HEK293 (cell line): Measurements from ENCODE around the gene SERPINC1.

Source experiments
- CTCF ChIA-PET: fragments of 350-600 bp; formaldehyde crosslinking; extraction: SDS; loops from one replicate; lab custom pipeline; 2021; ENCODE audit warnings: antibody characterized with exemption; lab: Yijun Ruan, JAX
- POLR2A ChIA-PET: fragments of 300-600 bp; formaldehyde crosslinking; extraction: SDS; loops from one replicate; lab custom pipeline; 2020; ENCODE audit warnings: antibody characterized with exemption, inconsistent platforms; lab: Yijun Ruan, JAX
- H3K27ac ChIP-seq: fragments of 200-500 bp; sonication (Bioruptor generic); 2 replicates; pipeline ENCODE4 v1.5.1; 2014; ENCODE audit warnings: low read depth, low read length, control low read depth, inconsistent platforms; ENCODE audit errors: extremely low read depth
- H3K36me3 ChIP-seq, 2 experiments: fragments of 200-500 bp in 1 of 2; sonication (Bioruptor generic) in 1 of 2; 1 replicate in 1 of 2; 2 replicates in 1 of 2; pipeline ENCODE4 v1.5.1; 2014 to 2017; ENCODE audit warnings: inconsistent platforms in 2 of 2, low read length in 2 of 2; ENCODE audit not compliant: control insufficient read depth in 2 of 2, insufficient read depth in 1 of 2
- H3K4me1 ChIP-seq: fragments of 200-500 bp; sonication (Bioruptor generic); 2 replicates; pipeline ENCODE4 v1.5.1; 2014; ENCODE audit warnings: mild to moderate bottlenecking, low read length, inconsistent platforms; ENCODE audit not compliant: control insufficient read depth, insufficient read depth
- H3K4me3 ChIP-seq: 2 replicates; pipeline ENCODE4 v1.5.1; 2011; ENCODE audit warnings: low read depth, mild to moderate bottlenecking, control low read depth, low read length, moderate library complexity
- H3K9me3 ChIP-seq: fragments of 200-500 bp; sonication (Bioruptor generic); 2 replicates; pipeline ENCODE4 v1.5.1; 2014; ENCODE audit warnings: low read depth, low read length, inconsistent platforms; ENCODE audit not compliant: control insufficient read depth, insufficient read depth
- GFI1B ChIP-seq: fragments of 450-650 bp; formaldehyde crosslinking; IDR thresholded peaks from 2 replicates; pipeline ENCODE4 v1.5.1; 2016; ENCODE audit warnings: missing biosample characterization, missing genetic modification characterization
- GLIS1 ChIP-seq: fragments of 450-650 bp; formaldehyde crosslinking; IDR thresholded peaks from 2 replicates; pipeline ENCODE4 v1.5.1; 2016; ENCODE audit warnings: missing biosample characterization, missing genetic modification characterization
- SP7 ChIP-seq: fragments of 450-650 bp; formaldehyde crosslinking; IDR thresholded peaks from 2 replicates; pipeline ENCODE4 v1.5.1; 2016; ENCODE audit warnings: missing biosample characterization, missing genetic modification characterization
- TCF7L2 ChIP-seq: IDR thresholded peaks from 2 replicates; pipeline ENCODE4 v1.6.1; 2011; ENCODE audit warnings: low read depth, mild to moderate bottlenecking, inconsistent platforms, low read length, moderate library complexity, borderline replicate concordance
- ZBTB17 ChIP-seq: fragments of 450-650 bp; formaldehyde crosslinking; IDR thresholded peaks from 2 replicates; pipeline ENCODE4 v1.5.1; 2016; ENCODE audit warnings: missing biosample characterization, missing genetic modification characterization
- ZBTB20 ChIP-seq: fragments of 450-650 bp; formaldehyde crosslinking; IDR thresholded peaks from 2 replicates; pipeline ENCODE4 v1.5.1; 2016; ENCODE audit warnings: missing biosample characterization, missing genetic modification characterization
- ZNF169 ChIP-seq: fragments of 450-650 bp; formaldehyde crosslinking; IDR thresholded peaks from 2 replicates; pipeline ENCODE4 v1.5.1; 2016; ENCODE audit warnings: missing biosample characterization, missing genetic modification characterization
- ZNF175 ChIP-seq: fragments of 450-650 bp; formaldehyde crosslinking; IDR thresholded peaks from 2 replicates; pipeline ENCODE4 v1.5.1; 2016; ENCODE audit warnings: missing biosample characterization, missing genetic modification characterization
- ZNF274 ChIP-seq, 2 experiments: fragments of 200-500 bp in 1 of 2; fragments of 450-650 bp in 1 of 2; sonication (Bioruptor generic) in 1 of 2; formaldehyde crosslinking in 1 of 2; IDR thresholded peaks; 2 replicates each; pipeline versions ENCODE4 v1.5.1 to v1.6.1; 2014 to 2016; ENCODE audit warnings: borderline replicate concordance in 1 of 2, inconsistent platforms in 1 of 2, low read length in 1 of 2, missing biosample characterization in 1 of 2, missing genetic modification characterization in 1 of 2
- ZNF830 ChIP-seq: fragments of 450-650 bp; IDR thresholded peaks from 2 replicates; pipeline ENCODE4 v1.5.0; 2018; ENCODE audit warnings: missing biosample characterization, missing genetic modification characterization, low read depth, mild to moderate bottlenecking, moderate library complexity
- TF ChIP-seq, protein P1 (sequence below): fragments of 450-650 bp; formaldehyde crosslinking; IDR thresholded peaks from 2 replicates; pipeline ENCODE4 v1.5.1; 2016; ENCODE audit warnings: missing biosample characterization, missing genetic modification characterization, low read depth
- TF ChIP-seq, protein P2 (sequence below): fragments of 450-650 bp; formaldehyde crosslinking; IDR thresholded peaks from 2 replicates; pipeline ENCODE4 v1.5.1; 2016; ENCODE audit warnings: missing biosample characterization, missing genetic modification characterization
- TF ChIP-seq, protein P3 (sequence below): fragments of 450-650 bp; formaldehyde crosslinking; IDR thresholded peaks from 2 replicates; pipeline ENCODE4 v1.5.1; 2016; ENCODE audit warnings: missing biosample characterization, missing genetic modification characterization, low read depth
- TF ChIP-seq, protein P4 (sequence below): fragments of 450-650 bp; formaldehyde crosslinking; IDR thresholded peaks from 2 replicates; pipeline ENCODE4 v1.5.1; 2016; ENCODE audit warnings: missing biosample characterization, missing genetic modification characterization
- TF ChIP-seq, protein P5 (sequence below): fragments of 450-650 bp; formaldehyde crosslinking; IDR thresholded peaks from 2 replicates; pipeline ENCODE4 v1.5.1; 2016; ENCODE audit warnings: missing biosample characterization, missing genetic modification characterization

SERPINC1 gene

DNA sequence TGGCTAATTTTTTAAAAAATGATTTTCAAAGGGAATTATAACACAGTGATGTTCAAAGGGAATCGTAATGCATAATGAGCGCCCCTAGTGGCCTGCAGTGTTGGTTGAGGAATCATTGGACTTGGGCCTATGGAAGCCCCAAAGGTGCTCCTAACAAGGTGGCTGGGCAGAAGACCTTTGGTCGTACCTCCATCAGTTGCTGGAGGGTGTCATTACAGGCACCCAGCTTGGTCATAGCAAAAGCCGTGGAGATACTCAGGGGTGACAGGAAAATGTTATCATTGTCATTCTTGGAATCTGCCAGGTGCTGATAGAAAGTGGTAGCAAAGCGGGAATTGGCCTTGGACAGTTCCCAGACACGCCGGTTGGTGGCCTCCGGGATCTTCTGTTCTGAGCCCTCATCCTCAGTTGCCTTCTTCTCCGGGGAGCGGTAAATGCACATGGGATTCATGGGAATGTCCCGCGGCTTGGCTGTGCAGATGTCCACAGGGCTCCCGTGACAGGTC lies 2.7 kb downstream of the SERPINC1 start:
- CTCF ChIA-PET: interaction anchor here (0.9 to 1.3 kb wide), 3 partner anchors 9 to 1162 kb away, joined by 3 to 4 read pairs (median 3); no protein-coding TSS in a partner anchor
- no peaks in the 10 kb centered on the region for H3K36me3 ChIP-seq

DNA sequence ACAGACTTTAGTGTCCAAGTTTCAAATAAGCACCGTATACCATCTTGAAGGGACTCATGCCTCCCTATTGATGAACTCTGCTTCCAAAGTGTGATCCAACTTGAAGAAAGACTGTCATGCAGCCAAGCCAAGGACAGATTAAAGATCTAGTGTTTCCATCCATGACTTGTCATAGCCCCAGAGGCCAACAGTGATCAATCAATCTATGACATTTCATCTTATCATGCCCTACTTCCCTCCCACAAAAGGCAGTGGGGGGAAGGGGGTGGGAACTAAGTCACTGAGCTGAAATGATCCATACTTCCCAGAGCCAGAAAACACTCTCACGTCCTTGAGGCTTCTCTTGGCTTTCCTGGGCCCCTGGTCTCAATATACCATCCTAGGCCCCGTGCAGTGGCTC lies 4.0 kb downstream of the SERPINC1 start:
- H3K4me1 ChIP-seq: no peaks in the 10 kb centered on the region
- ChIA-PET POLR2A (no interaction called here), CTCF (interaction anchor here (0.7 kb wide), 1 partner anchor 8 kb away, joined by 3 read pairs; no protein-coding TSS in a partner anchor)
- no peak overlapping the region for H3K27ac ChIP-seq
- no peaks in the 10 kb centered on the region for H3K9me3 ChIP-seq
- no peaks in the 10 kb centered on the region for H3K36me3 ChIP-seq
- no peak overlapping the region for H3K4me3 ChIP-seq
- TF ChIP-seq, protein P1, sequence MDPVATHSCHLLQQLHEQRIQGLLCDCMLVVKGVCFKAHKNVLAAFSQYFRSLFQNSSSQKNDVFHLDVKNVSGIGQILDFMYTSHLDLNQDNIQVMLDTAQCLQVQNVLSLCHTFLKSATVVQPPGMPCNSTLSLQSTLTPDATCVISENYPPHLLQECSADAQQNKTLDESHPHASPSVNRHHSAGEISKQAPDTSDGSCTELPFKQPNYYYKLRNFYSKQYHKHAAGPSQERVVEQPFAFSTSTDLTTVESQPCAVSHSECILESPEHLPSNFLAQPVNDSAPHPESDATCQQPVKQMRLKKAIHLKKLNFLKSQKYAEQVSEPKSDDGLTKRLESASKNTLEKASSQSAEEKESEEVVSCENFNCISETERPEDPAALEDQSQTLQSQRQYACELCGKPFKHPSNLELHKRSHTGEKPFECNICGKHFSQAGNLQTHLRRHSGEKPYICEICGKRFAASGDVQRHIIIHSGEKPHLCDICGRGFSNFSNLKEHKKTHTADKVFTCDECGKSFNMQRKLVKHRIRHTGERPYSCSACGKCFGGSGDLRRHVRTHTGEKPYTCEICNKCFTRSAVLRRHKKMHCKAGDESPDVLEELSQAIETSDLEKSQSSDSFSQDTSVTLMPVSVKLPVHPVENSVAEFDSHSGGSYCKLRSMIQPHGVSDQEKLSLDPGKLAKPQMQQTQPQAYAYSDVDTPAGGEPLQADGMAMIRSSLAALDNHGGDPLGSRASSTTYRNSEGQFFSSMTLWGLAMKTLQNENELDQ (tag by site-specific recombination): no peak
- no peak for TF ChIP-seq SP7
- no peak for TF ChIP-seq ZNF169
- TF ChIP-seq TCF7L2: no peak
- TF ChIP-seq, protein P2, sequence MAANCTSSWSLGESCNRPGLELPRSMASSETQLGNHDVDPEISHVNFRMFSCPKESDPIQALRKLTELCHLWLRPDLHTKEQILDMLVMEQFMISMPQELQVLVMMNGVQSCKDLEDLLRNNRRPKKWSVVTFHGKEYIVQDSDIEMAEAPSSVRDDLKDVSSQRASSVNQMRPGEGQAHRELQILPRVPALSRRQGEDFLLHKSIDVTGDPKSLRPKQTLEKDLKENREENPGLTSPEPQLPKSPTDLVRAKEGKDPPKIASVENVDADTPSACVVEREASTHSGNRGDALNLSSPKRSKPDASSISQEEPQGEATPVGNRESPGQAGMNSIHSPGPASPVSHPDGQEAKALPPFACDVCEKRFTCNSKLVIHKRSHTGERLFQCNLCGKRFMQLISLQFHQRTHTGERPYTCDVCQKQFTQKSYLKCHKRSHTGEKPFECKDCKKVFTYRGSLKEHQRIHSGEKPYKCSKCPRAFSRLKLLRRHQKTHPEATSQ (tag by site-specific recombination): no peak
- no peak for TF ChIP-seq GLIS1 (tag by site-specific recombination)
- no peak for TF ChIP-seq GFI1B (tag by site-specific recombination)
- no peak for TF ChIP-seq ZBTB17 (tag by site-specific recombination)
- TF ChIP-seq, protein P3, sequence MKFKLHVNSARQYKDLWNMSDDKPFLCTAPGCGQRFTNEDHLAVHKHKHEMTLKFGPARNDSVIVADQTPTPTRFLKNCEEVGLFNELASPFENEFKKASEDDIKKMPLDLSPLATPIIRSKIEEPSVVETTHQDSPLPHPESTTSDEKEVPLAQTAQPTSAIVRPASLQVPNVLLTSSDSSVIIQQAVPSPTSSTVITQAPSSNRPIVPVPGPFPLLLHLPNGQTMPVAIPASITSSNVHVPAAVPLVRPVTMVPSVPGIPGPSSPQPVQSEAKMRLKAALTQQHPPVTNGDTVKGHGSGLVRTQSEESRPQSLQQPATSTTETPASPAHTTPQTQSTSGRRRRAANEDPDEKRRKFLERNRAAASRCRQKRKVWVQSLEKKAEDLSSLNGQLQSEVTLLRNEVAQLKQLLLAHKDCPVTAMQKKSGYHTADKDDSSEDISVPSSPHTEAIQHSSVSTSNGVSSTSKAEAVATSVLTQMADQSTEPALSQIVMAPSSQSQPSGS (tag by site-specific recombination): no peak
- no peak for TF ChIP-seq ZNF830 (tag by site-specific recombination)
- TF ChIP-seq ZBTB20: no peak
- TF ChIP-seq ZNF175 (tag by site-specific recombination): no peak

More for the DNA sequence above, 2.7 kb downstream of the SERPINC1 start:
- H3K4me3 ChIP-seq: no peak overlapping the region
- no peaks in the 10 kb centered on the region for H3K9me3 ChIP-seq
- TF ChIP-seq, protein P4, sequence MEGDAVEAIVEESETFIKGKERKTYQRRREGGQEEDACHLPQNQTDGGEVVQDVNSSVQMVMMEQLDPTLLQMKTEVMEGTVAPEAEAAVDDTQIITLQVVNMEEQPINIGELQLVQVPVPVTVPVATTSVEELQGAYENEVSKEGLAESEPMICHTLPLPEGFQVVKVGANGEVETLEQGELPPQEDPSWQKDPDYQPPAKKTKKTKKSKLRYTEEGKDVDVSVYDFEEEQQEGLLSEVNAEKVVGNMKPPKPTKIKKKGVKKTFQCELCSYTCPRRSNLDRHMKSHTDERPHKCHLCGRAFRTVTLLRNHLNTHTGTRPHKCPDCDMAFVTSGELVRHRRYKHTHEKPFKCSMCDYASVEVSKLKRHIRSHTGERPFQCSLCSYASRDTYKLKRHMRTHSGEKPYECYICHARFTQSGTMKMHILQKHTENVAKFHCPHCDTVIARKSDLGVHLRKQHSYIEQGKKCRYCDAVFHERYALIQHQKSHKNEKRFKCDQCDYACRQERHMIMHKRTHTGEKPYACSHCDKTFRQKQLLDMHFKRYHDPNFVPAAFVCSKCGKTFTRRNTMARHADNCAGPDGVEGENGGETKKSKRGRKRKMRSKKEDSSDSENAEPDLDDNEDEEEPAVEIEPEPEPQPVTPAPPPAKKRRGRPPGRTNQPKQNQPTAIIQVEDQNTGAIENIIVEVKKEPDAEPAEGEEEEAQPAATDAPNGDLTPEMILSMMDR (tag by site-specific recombination): 0 out of 2 replicates have a peak, but pooled peaks have one; percentile 10
- no peak for TF ChIP-seq ZNF274 (IDR thresholded peaks at IDR 0.05; ENCODE audit: low read length)
- no peak for TF ChIP-seq ZNF274 (tag by site-specific recombination; IDR thresholded peaks at IDR 0.05; ENCODE audit: borderline replicate concordance)
- TF ChIP-seq, protein P5, sequence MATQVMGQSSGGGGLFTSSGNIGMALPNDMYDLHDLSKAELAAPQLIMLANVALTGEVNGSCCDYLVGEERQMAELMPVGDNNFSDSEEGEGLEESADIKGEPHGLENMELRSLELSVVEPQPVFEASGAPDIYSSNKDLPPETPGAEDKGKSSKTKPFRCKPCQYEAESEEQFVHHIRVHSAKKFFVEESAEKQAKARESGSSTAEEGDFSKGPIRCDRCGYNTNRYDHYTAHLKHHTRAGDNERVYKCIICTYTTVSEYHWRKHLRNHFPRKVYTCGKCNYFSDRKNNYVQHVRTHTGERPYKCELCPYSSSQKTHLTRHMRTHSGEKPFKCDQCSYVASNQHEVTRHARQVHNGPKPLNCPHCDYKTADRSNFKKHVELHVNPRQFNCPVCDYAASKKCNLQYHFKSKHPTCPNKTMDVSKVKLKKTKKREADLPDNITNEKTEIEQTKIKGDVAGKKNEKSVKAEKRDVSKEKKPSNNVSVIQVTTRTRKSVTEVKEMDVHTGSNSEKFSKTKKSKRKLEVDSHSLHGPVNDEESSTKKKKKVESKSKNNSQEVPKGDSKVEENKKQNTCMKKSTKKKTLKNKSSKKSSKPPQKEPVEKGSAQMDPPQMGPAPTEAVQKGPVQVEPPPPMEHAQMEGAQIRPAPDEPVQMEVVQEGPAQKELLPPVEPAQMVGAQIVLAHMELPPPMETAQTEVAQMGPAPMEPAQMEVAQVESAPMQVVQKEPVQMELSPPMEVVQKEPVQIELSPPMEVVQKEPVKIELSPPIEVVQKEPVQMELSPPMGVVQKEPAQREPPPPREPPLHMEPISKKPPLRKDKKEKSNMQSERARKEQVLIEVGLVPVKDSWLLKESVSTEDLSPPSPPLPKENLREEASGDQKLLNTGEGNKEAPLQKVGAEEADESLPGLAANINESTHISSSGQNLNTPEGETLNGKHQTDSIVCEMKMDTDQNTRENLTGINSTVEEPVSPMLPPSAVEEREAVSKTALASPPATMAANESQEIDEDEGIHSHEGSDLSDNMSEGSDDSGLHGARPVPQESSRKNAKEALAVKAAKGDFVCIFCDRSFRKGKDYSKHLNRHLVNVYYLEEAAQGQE (tag by site-specific recombination): peak; percentile 31; the same call in 1 of the 2 replicates
- POLR2A ChIA-PET: no interaction called here
- no peak overlapping the region for H3K27ac ChIP-seq
- no peaks in the 10 kb centered on the region for H3K4me1 ChIP-seq
